Heart right ventricle (tissue), 16 donors: ENCODE data around the gene PCSK6. TPM values are rescaled to one million over a fixed set of nuclear protein-coding genes. Genes with fewer than 3 reads are reported as not detected.
A peak's percentile ranks its signal among the peaks of the same experiment; 100 is the strongest.

ENCODE experiments used
- ATAC-seq, 8 donors: fragments of 200-7000 bp; cut with Tn5 transposase; one replicate each; pipeline ENCODE4 v1.9.1; 2020; ENCODE audit warnings: mild to moderate bottlenecking in 8 of 8, moderate library complexity in 8 of 8, moderate number of reproducible peaks in 1 of 8
- DNase-seq, 2 donors: peaks; one replicate each; pipeline ENCODE4 v3.0.0-alpha.2; 2020
- H3K27ac ChIP-seq, 10 donors: fragments of 200-600 bp; sonication (generic) in 2 of 10; one replicate each; pipeline versions ENCODE4 v1.5.0 to v1.8.0; 2020 to 2022; ENCODE audit warnings: mild to moderate bottlenecking in 3 of 10
- H3K27me3 ChIP-seq, 7 donors: fragments of 200-600 bp; one replicate each; pipeline ENCODE4 v1.8.0; 2021 to 2022; ENCODE audit warnings: mild to moderate bottlenecking in 2 of 7
- H3K36me3 ChIP-seq, 9 donors: fragments of 200-600 bp; sonication (generic) in 1 of 9; one replicate each; pipeline versions ENCODE4 v1.5.0 to v1.8.0; 2020 to 2022; ENCODE audit warnings: mild to moderate bottlenecking in 2 of 9
- H3K4me1 ChIP-seq, 9 donors: fragments of 200-600 bp; sonication (generic) in 1 of 9; one replicate each; pipeline versions ENCODE4 v1.5.0 to v1.8.0; 2020 to 2022; ENCODE audit warnings: mild to moderate bottlenecking in 4 of 9
- H3K4me3 ChIP-seq, 10 donors: fragments of 200-600 bp; sonication (generic) in 2 of 10; one replicate each; pipeline versions ENCODE4 v1.5.0 to v1.8.0; 2020 to 2022; ENCODE audit warnings: mild to moderate bottlenecking in 7 of 10, moderate library complexity in 2 of 10
- H3K9me3 ChIP-seq, 11 donors: fragments of 200-600 bp in 10 of 11; sonication (generic) in 2 of 11; one replicate each; pipeline versions ENCODE4 v1.5.0 to v1.8.0; 2013 to 2022; ENCODE audit warnings: mild to moderate bottlenecking in 2 of 11, control low read depth in 1 of 11, moderate library complexity in 1 of 11
- WGBS, 2 donors: extraction: QIAGEN DNeasy Blood & Tissue Kit; methylation state at CpG; one replicate each; pipeline ENCODE4 v1.1.7; 2013; ENCODE audit warnings: inconsistent platforms in 1 of 2; 5-methylcytosine and 5-hydroxymethylcytosine counted together
- intact Hi-C, 10 donors: fragments of 100-400 bp; cut with DNase I; formaldehyde crosslinking; loops; one replicate each; pipeline versions ENCODE4 v1.11.1 to v1.14.2; 2022
- polyA plus RNA-seq, 2 donors: library from polyadenylated mRNA; stranded (reverse); fragments of 200-250 nt; gene quantifications; one replicate each; pipeline ENCODE4 v1.2.3, GENCODE V29; 2013
- total RNA-seq, 10 donors: library from RNA; stranded (reverse); fragmentation: NEBNext Ultra II Directional in 3 of 10; extraction: Animal tissue kit (Norgen Biotek cat#: 25700) in 3 of 10; gene quantifications; one replicate each; pipeline versions ENCODE4 v1.2.1 to v1.2.4, GENCODE V29; 2021 to 2023
- TF ChIP-seq, protein P1 (sequence below), 9 donors: fragments of 200-600 bp; sonication (generic) in 2 of 9; IDR thresholded peaks; one replicate each; pipeline versions ENCODE4 v1.5.0 to v1.8.0; 2021 to 2022; ENCODE audit warnings: antibody characterized with exemption in 9 of 9, mild to moderate bottlenecking in 5 of 9, moderate library complexity in 1 of 9
- donor health status: Arrhythmogenic right ventricular cardiomyopathy.
- donor health status: ischemic (EF 13 %, LVEDD 7.1; RV severe dilation, severe dysfunction).
- donor health status: healthy with polysubstance abuse.
- donor health status: DM: no; HTN: yes; CAD: no.
- donor health status: DM: no; HTN: no; CAD: no.
- donor health status: ischemic (EF 25% LVEDD 6.9; RV normal size, moderate dysfunction).
- donor health status: ischemic (EF 25% LVEDD 5.7; RV mildly dilated, moderate dysfunction).
- donor health status: healthy.
- donor health status: DM: yes; HTN: yes; CAD: no.
- donor health status: Ischemic cardiomyopathy.
- donor health status: ischemic (EF 35%, LVEDD 5.7; RV mildly dilated, moderate dysfunction).
- donor health status: nonischemic (EF 11% LVEDD 7.7; RV severe dilation, severe dysfunction).
- donor health status: DM: yes; HTN: yes; CAD: no.
- donor health status: PGD.
- donor health status: ischemic (EF 29% LVEDD 5.4; RV normal size, mild dysfunction).
- donor health status: nonischemic (EF 23%, LVEDD 6.1; RV moderate dilation, normal function).

PCSK6 gene
- total and polyA plus RNA-seq, 12 donors, result 4.6 to 34.0 (median 21.7) TPM

DNA sequence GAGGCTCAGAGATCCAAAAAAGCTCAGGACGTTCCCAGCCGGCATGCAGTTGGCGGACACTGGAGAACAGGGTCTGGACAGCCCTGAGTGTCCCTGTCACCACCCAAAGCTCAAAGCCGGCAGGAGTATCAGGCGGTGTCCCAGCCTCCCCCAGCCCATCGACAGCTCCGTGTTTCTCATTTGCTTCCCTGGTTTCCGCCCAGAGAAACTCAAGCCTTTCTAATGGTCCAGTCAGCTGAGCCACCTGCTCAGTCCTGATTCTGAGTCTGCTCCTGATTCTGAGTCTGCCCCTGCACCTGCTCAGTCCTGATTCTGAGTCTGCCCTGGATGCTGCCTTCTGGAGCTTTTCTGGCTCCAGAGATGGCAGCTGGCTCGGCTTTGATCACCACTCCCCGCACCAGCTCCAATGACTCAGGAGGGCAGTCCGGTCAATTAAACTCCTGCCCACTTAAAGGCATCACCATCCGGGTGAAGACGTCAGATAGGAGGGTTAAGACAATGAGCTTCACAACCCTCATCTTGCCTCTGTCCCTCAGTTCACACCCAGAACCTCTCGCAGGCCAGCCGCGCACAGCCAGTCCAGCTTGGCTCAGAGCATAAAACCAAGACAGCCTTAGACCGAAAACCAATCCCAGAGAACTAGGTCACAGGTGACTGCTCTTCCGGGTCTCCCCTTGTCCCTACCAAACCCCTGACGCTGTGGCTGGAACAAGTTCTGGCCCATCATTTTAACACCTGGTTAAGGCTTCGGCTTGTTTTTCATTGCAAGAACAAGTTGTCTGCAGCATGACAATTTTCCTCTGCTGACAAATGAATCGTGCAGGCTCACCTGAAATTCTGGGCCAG is 6.8 kb downstream of the PCSK6 start:
- TF ChIP-seq, protein P1, sequence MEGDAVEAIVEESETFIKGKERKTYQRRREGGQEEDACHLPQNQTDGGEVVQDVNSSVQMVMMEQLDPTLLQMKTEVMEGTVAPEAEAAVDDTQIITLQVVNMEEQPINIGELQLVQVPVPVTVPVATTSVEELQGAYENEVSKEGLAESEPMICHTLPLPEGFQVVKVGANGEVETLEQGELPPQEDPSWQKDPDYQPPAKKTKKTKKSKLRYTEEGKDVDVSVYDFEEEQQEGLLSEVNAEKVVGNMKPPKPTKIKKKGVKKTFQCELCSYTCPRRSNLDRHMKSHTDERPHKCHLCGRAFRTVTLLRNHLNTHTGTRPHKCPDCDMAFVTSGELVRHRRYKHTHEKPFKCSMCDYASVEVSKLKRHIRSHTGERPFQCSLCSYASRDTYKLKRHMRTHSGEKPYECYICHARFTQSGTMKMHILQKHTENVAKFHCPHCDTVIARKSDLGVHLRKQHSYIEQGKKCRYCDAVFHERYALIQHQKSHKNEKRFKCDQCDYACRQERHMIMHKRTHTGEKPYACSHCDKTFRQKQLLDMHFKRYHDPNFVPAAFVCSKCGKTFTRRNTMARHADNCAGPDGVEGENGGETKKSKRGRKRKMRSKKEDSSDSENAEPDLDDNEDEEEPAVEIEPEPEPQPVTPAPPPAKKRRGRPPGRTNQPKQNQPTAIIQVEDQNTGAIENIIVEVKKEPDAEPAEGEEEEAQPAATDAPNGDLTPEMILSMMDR (IDR thresholded peaks at IDR 0.05), result no peak

DNA sequence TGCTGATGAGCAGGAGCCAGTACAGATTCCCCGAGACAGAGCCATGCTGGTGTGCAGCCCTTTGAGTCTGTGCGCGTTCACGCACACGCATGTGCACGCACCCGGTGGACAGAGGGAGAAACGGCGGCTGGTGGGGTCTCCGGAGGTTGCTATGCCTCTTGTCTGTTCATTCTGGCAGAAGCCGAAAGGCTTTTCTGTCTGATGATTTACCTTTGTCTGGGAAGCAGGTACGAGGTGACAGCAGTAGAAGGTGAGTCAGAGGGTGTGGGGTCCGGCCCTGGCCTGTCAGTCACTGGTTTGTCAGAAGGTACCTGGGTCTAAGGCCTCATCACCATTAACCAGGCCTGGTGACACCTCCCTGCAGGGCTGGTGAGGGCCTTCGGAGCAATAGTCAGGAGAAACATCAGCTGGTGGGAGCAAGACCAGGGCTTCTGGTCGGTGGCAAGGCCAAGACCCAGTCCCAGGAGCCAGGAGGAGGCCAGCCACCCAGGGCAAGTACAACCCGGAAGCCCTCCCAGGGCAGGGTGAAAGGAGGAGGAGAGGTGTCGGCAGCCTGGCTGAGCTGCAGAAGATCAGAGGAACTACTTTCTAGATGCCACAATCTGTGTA is 7.5 kb downstream of the PCSK6 start:
- ATAC-seq (peak in 4 of 8 donors; percentile 2 to 10 (median 6)), DNase-seq (no peak)
- WGBS, 2 donors, result 87 to 91% methylated on average over 17 of the region's 17 CpGs
- Histone ChIP-seq H3K27ac (peak overlapping the region in 6 of 10 donors; percentile 15 to 74 (median 42)), H3K27me3 (peaks cover 0 to 8% (median 0%) of the 10 kb centered on the region in 7 donors), H3K9me3 (no peaks in the 10 kb centered on the region), H3K4me1 (peaks cover 0 to 41% (median 16%) of the 10 kb centered on the region in 9 donors), H3K4me3 (no peak overlapping the region), H3K36me3 (peaks cover 0 to 16% (median 0%) of the 10 kb centered on the region in 9 donors)
- intact Hi-C loops, result loop anchor here in 1 of 10 donors (10.0 kb wide), 1 partner anchor 117 kb away; no protein-coding TSS in a partner anchor
- TF ChIP-seq, protein P1 (IDR thresholded peaks at IDR 0.05), result no peak

More for the DNA sequence above, 6.8 kb downstream of the PCSK6 start:
- Histone ChIP-seq H3K27ac (peak overlapping the region in 7 of 10 donors; percentile 10 to 74 (median 26)), H3K27me3 (peaks cover 0 to 16% (median 0%) of the 10 kb centered on the region in 7 donors), H3K9me3 (no peaks in the 10 kb centered on the region), H3K4me1 (peaks cover 0 to 46% (median 13%) of the 10 kb centered on the region in 9 donors), H3K36me3 (peaks cover 0 to 16% (median 0%) of the 10 kb centered on the region in 9 donors), H3K4me3 (no peak overlapping the region)
- DNase-seq (no peak), ATAC-seq (peak in 6 of 8 donors; percentile 21 to 87 (median 59))
- intact Hi-C loops, result loop anchor here in 1 of 10 donors (10.0 kb wide), 1 partner anchor 118 kb away; no protein-coding TSS in a partner anchor
- WGBS, 2 donors, result 62 to 77% methylated on average over 21 of the region's 21 CpGs

DNA sequence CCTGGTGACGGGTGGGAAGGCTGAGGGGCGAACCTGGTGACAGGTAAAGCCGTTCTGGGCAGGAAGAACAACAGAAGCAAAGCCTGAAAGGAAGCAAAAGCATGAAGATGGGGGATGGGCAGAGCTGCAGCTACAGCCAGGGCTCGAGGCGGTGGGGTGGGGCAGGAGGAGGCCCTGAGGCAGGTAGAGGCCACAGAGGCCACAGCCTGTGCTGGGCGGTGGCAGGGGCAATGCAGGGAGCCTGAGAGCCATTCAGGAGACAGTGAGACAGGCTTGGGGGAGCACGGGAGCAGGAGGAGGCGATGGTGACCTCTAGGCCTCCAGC is 8.2 kb downstream of the PCSK6 start:
- Histone ChIP-seq H3K27ac (peak overlapping the region in 1 of 10 donors; percentile 74), H3K4me1 (peaks cover 0 to 35% (median 16%) of the 10 kb centered on the region in 9 donors), H3K27me3 (peaks cover 0 to 2% (median 0%) of the 10 kb centered on the region in 7 donors), H3K36me3 (peaks cover 0 to 16% (median 0%) of the 10 kb centered on the region in 9 donors), H3K9me3 (no peaks in the 10 kb centered on the region), H3K4me3 (no peak overlapping the region)
- TF ChIP-seq, protein P1 (IDR thresholded peaks at IDR 0.05), result no peak
- DNase-seq (no peak), ATAC-seq (no peak)
- intact Hi-C loops, result loop anchor here in 1 of 10 donors (10.0 kb wide), 1 partner anchor 117 kb away; no protein-coding TSS in a partner anchor
- WGBS, 2 donors, result 89 to 91% methylated on average over 8 of the region's 8 CpGs
